Cardiac fibroblast (primary cell): ENCODE measurements around the gene HAUS6.
A peak's percentile ranks its signal among the peaks of the same experiment; 100 is the strongest.
"Not testable (repeated sequence)": the region's sequence is repeated elsewhere in the genome, so short reads cannot be mapped to it uniquely, and the experiment has no call there.

Source experiments
- DNase-seq, 2 donors: peaks; one replicate each; pipeline versions ENCODE4 v3.0.0 to v3.0.0-alpha.2; 2010; ENCODE audit warnings: low read depth in 2 of 2
- H3K4me3 ChIP-seq, 2 donors: replicated peaks in 1 of 2; 1 replicate in 1 of 2; 2 replicates in 1 of 2; pipeline ENCODE4 v1.5.1; 2011; ENCODE audit warnings: low read depth in 2 of 2, low read length in 2 of 2, mild to moderate bottlenecking in 2 of 2, moderate library complexity in 1 of 2
- TF ChIP-seq, protein P1 (sequence below): IDR thresholded peaks from one replicate; pipeline ENCODE4 v1.5.1; 2011; ENCODE audit warnings: low read depth, mild to moderate bottlenecking, low read length, inconsistent platforms

The HAUS6 gene

GRCh38 chr9:19117039-19117716, 14.5 kb upstream of the HAUS6 start:
- DNase-seq: no peak
- TF ChIP-seq, protein P1, sequence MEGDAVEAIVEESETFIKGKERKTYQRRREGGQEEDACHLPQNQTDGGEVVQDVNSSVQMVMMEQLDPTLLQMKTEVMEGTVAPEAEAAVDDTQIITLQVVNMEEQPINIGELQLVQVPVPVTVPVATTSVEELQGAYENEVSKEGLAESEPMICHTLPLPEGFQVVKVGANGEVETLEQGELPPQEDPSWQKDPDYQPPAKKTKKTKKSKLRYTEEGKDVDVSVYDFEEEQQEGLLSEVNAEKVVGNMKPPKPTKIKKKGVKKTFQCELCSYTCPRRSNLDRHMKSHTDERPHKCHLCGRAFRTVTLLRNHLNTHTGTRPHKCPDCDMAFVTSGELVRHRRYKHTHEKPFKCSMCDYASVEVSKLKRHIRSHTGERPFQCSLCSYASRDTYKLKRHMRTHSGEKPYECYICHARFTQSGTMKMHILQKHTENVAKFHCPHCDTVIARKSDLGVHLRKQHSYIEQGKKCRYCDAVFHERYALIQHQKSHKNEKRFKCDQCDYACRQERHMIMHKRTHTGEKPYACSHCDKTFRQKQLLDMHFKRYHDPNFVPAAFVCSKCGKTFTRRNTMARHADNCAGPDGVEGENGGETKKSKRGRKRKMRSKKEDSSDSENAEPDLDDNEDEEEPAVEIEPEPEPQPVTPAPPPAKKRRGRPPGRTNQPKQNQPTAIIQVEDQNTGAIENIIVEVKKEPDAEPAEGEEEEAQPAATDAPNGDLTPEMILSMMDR: no peak
- H3K4me3 ChIP-seq: no peak overlapping the region

DNA sequence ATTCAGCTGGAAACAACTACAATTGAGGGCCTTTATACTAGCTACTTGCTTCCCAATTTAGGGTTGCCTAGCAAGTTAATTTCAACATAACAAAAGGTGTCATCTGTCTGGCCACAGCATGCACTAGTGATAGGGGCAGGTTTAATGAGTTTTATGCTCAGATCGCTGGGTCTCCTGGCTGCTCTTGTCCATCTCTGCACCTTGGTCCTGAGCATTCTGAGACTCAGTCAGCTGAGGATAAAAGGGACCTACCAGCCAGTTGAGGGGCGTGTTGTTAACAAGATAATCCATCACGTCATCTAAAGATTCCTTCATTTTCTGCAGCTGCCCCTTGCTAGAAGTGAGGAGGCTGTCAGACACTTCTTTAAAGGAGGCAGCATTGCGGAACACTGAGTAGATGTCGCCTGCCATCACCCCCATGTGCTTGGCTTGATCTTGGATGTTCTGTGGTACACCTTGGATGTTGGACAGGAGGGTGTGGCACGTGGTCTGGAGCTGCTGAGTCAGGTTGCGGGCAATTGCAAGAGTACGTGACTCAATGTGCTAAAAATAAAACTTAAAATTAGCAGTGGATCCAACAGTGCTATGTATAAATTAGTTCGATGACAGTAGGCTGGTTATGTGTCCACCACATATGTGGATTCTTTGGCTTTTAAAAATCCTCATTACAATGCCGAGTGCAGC, 13.5 kb upstream of the HAUS6 start:
- H3K4me3 ChIP-seq: no peak overlapping the region

GRCh38 chr9:19114680-19115270, 12.1 kb upstream of the HAUS6 start:
- DNase-seq: peak; percentile 30 to 65
- TF ChIP-seq, protein P1: no peak
- no peak overlapping the region for H3K4me3 ChIP-seq

More for the DNA sequence above, 13.5 kb upstream of the HAUS6 start:
- TF ChIP-seq, protein P1: no peak
- peak; percentile 51 to 65 for DNase-seq

DNA sequence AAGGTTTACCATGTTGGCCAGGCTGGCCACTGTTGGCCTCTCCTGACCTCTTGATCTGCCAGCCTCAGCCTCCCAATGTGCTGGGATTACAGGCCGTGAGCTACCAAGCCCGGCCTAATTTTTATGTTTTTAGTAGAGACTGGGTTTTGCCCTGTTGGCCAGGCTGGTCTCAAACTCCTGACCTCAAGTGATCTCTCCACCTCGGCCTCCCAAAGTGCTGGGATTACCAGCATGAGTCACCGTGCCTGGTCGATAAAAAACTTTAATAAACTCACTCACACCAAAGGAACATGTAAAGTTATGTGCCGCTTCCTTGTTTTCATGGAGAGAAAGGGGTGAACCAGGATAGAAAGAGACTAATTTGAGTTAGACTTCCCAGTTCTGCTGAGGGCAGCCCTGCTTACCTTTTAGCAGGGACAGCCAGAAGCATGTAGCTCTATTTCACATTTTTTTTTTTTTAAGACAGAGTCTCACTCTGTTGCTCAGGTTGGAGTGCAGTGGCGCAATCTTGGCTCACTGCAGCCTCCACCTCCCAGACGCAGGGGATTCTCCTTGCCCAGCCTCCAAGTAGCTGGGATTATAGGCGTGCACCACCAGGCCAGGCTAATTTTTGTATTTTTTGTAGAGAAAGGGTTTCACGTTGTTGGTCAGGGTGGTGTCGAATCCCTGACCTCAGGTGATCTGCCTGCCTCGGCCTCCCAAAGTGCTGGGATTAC, 11.4 kb upstream of the HAUS6 start:
- peak in 1 of 2 donors; percentile 53 for DNase-seq
- no peak overlapping the region for H3K4me3 ChIP-seq
- TF ChIP-seq, protein P1: no peak

GRCh38 chr9:19113064-19113611, 10.4 kb upstream of the HAUS6 start:
- peak in 1 of 2 donors; percentile 51 for DNase-seq
- not testable (repeated sequence) for H3K4me3 ChIP-seq

- no peak overlapping the region for H3K4me3 ChIP-seq
- no peak for DNase-seq
- TF ChIP-seq, protein P1: no peak
These were observed 5.3 kb upstream of the HAUS6 start for GRCh38 chr9:19108038-19108437.
